Right cardiac atrium (tissue), 5 donors: ENCODE data around the gene CD96. TPM values are rescaled to one million over a fixed set of nuclear protein-coding genes. Genes with fewer than 3 reads are reported as not detected.

Source experiments
- polyA plus RNA-seq: library from polyadenylated mRNA; stranded (reverse); fragments of 200-250 nt; gene quantifications from one replicate; pipeline ENCODE4 v1.2.3, GENCODE V29; 2013
- total RNA-seq, 4 donors: library from RNA; stranded (reverse); fragmentation: NEBNext Ultra II Directional; extraction: Animal tissue kit (Norgen Biotek cat#: 25700); gene quantifications; one replicate each; pipeline ENCODE4 v1.2.1, GENCODE V29; 2021
- donor health status: healthy with polysubstance abuse.
- donor health status: DM: no; HTN: yes; CAD: no.
- donor health status: DM: no; HTN: no; CAD: no.
- donor health status: DM: no; HTN: yes; CAD: no; lungs with severe emphysema.
- donor health status: DM: yes; HTN: yes; CAD: no.

CD96 gene
- total and polyA plus RNA-seq, 5 donors, result 0.14 to 1.9 (median 0.44) TPM

Other genes starting within 250 kb of the CD96 start
- gene ZBED2, start 53.1 kb downstream of the CD96 start, total RNA-seq, result not detected
- gene ZBED2, start 53.1 kb downstream of the CD96 start, polyA plus RNA-seq, result not detected
- under 1 TPM; 0.29 to 0.61 (median 0.55) TPM for gene PLCXD2, start 132.5 kb downstream of the CD96 start, total RNA-seq
- gene PLCXD2, start 132.5 kb downstream of the CD96 start, polyA plus RNA-seq, result 0.27 TPM